ENCODE measurements around the gene ETV3L. TPM values are rescaled to one million over a fixed set of nuclear protein-coding genes. Genes with fewer than 3 reads are reported as not detected.

The ETV3L gene
- total RNA-seq, 3 donors from 2014 or later (not counting 1 experiment from before 2014, with no cell fraction given): not detected

- Histone ChIP-seq H3K27me3 (ENCODE audit: control insufficient read depth, insufficient read depth, low read length) (peaks cover 27% of the 10 kb centered on the region), H3K36me3 (ENCODE audit: control insufficient read depth, insufficient read depth, low read length) (no peaks in the 10 kb centered on the region), H3K9me3 (ENCODE audit: control insufficient read depth, insufficient read depth, low read length) (no peaks in the 10 kb centered on the region), H3K4me3 (ENCODE audit: low read length) (no peak overlapping the region), H3K4me1 (ENCODE audit: control insufficient read depth, insufficient read depth, low read length) (peaks cover 12% of the 10 kb centered on the region), H3K27ac (ENCODE audit: low read length) (no peak overlapping the region)
- H3K9me3 Mint-ChIP-seq: no peaks in the 10 kb centered on the region
- no peak overlapping the region for H3K27ac Mint-ChIP-seq
- no peak for ATAC-seq
- DNase-seq: no peak
- H3K4me1 Mint-ChIP-seq: peaks cover 6 to 12% of the 10 kb centered on the region in 2 donors
- 90% methylated on average over 4 of the region's 6 CpGs for WGBS (ENCODE audit: insufficient coverage)
- H3K4me3 Mint-ChIP-seq: peak overlapping the region; percentile 69
- TF ChIP-seq CTCF (IDR thresholded peaks at IDR 0.05): no peak
- peaks cover 47 to 74% of the 10 kb centered on the region in 2 donors for H3K27me3 Mint-ChIP-seq (ENCODE audit: low read depth in 2 of 2)
- no peaks in the 10 kb centered on the region for H3K36me3 Mint-ChIP-seq
- intact Hi-C loops (cut with micrococcal nuclease): no loop called here
These were observed 55.3 kb downstream of the ETV3L start for GRCh38 chr1:157044326-157044725.

DNA sequence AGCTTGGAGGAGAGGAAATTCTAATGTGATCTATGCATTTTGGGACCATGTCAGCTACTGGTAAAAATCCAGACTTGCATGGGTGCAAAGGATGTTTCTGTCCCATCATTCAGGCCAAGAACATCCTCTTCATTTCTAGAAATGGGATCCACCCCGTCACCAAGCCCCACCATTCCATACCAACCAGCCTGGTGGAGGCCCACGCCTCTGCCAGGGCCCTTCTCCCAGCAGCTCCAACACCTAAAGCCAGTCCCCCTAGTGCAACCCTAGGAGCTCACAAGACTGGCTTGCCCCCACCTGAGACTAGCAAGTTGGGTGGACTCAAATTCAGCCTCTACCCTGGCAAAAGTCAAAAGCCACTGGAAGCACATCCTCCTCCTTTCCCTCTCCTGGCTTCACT lies 55.9 kb downstream of the ETV3L start:
- H3K4me3 ChIP-seq (ENCODE audit: low read length): no peak overlapping the region
- no peaks in the 10 kb centered on the region for H3K9me3 ChIP-seq (ENCODE audit: control insufficient read depth, insufficient read depth, low read length)
- ATAC-seq (no peak), DNase-seq (no peak)
- H3K27ac ChIP-seq (ENCODE audit: low read length): no peak overlapping the region
- Mint-ChIP-seq H3K36me3 (no peaks in the 10 kb centered on the region), H3K27me3 (ENCODE audit: low read depth in 2 of 2) (peaks cover 49 to 75% of the 10 kb centered on the region in 2 donors), H3K4me3 (peak overlapping the region; percentile 32), H3K4me1 (peaks cover 6 to 12% of the 10 kb centered on the region in 2 donors), H3K27ac (no peak overlapping the region), H3K9me3 (no peaks in the 10 kb centered on the region)
- TF ChIP-seq CTCF (IDR thresholded peaks at IDR 0.05): no peak
- H3K36me3 ChIP-seq (ENCODE audit: control insufficient read depth, insufficient read depth, low read length): no peaks in the 10 kb centered on the region
- WGBS (ENCODE audit: insufficient coverage): 97% methylated on average over 2 of the region's 2 CpGs
- peaks cover 12% of the 10 kb centered on the region for H3K4me1 ChIP-seq (ENCODE audit: control insufficient read depth, insufficient read depth, low read length)
- intact Hi-C loops (cut with micrococcal nuclease): no loop called here
- H3K27me3 ChIP-seq (ENCODE audit: control insufficient read depth, insufficient read depth, low read length): peaks cover 27% of the 10 kb centered on the region

DNA sequence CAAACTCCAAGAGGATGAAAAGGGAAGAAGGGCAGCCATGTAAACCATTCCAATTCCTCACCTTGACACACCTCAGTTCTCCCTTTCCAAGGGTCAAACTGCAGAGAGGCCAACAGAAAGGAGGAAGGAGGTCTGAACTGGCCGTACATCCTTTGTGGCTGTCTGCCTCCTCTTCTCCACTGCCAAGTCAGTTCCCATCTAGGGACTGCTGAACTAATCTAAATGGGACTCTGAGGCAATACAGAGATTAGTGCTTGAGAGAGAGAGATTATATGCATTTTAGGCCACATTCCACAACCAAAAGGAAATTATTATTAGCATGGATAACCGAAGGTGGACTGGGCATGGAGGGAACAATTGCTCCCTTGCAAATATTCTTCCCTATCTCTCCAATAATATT lies 56.8 kb downstream of the ETV3L start:
- no peak for ATAC-seq
- H3K4me1 Mint-ChIP-seq: peaks cover 6 to 12% of the 10 kb centered on the region in 2 donors
- TF ChIP-seq CTCF (IDR thresholded peaks at IDR 0.05): no peak
- H3K27ac ChIP-seq (ENCODE audit: low read length): no peak overlapping the region
- no peak overlapping the region for H3K4me3 ChIP-seq (ENCODE audit: low read length)
- H3K36me3 Mint-ChIP-seq: no peaks in the 10 kb centered on the region
- no peaks in the 10 kb centered on the region for H3K36me3 ChIP-seq (ENCODE audit: control insufficient read depth, insufficient read depth, low read length)
- H3K27me3 ChIP-seq (ENCODE audit: control insufficient read depth, insufficient read depth, low read length): peaks cover 22% of the 10 kb centered on the region
- H3K4me1 ChIP-seq (ENCODE audit: control insufficient read depth, insufficient read depth, low read length): peaks cover 12% of the 10 kb centered on the region
- intact Hi-C loops (cut with micrococcal nuclease): no loop called here
- no peak overlapping the region for H3K27ac Mint-ChIP-seq
- H3K9me3 Mint-ChIP-seq: no peaks in the 10 kb centered on the region
- WGBS (ENCODE audit: insufficient coverage): 100% methylated on average over 1 of the region's 2 CpGs
- no peak overlapping the region for H3K4me3 Mint-ChIP-seq
- H3K9me3 ChIP-seq (ENCODE audit: control insufficient read depth, insufficient read depth, low read length): no peaks in the 10 kb centered on the region
- peaks cover 49 to 68% of the 10 kb centered on the region in 2 donors for H3K27me3 Mint-ChIP-seq (ENCODE audit: low read depth in 2 of 2)
- no peak for DNase-seq

Other genes with a start within 250 kb of the ETV3L start
- under 1 TPM; 0.10 to 0.18 (median 0.14) TPM for gene INSRR, start 240.7 kb downstream of the ETV3L start, total RNA-seq
- gene NTRK1, start 238.9 kb downstream of the ETV3L start, total RNA-seq: 10 to 100 TPM in 1 of 3 donors, 1 to 10 TPM in 2; 1.7 to 16.7 (median 2.4) TPM
- 1 to 10 TPM in 1 of 3 donors, under 1 TPM in 2; 0.52 to 1.4 (median 0.80) TPM for gene PEAR1, start 206.1 kb downstream of the ETV3L start, total RNA-seq
- not detected for gene LRRC71, start 179.2 kb downstream of the ETV3L start, total RNA-seq
- 1 to 10 TPM; 1.7 to 2.8 (median 2.4) TPM for gene ARHGEF11, start 54.1 kb downstream of the ETV3L start, total RNA-seq
- 100 to 1,000 TPM in 1 of 3 donors, 10 to 100 TPM in 2; 58.3 to 101 (median 76.6) TPM for gene ETV3, start 38.6 kb upstream of the ETV3L start, total RNA-seq